Measurements from ENCODE around the gene S100A7.
A peak's percentile ranks its signal among the peaks of the same experiment; 100 is the strongest.
"Not testable (repeated sequence)": the region's sequence is repeated elsewhere in the genome, so short reads cannot be mapped to it uniquely, and the experiment has no call there.

The S100A7 gene

DNA sequence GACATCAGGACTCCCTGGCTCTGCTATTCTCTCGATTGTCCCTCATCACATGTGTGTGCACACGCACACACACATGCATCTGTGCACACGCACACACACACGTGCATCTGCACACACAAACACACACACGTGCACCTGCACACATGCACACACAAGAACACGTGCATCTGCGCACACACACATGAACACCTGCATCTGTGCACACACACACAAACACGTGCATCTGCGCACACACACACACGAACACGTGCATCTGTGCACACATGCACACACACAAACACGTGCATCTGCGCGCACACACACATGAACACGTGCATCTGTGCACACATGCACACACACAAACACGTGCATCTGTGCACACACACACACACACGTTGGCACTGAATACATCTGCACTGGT lies 29.4 kb downstream of the S100A7 start:
- DNase-seq (ENCODE audit: low read depth, low spot score) = no peak

DNA sequence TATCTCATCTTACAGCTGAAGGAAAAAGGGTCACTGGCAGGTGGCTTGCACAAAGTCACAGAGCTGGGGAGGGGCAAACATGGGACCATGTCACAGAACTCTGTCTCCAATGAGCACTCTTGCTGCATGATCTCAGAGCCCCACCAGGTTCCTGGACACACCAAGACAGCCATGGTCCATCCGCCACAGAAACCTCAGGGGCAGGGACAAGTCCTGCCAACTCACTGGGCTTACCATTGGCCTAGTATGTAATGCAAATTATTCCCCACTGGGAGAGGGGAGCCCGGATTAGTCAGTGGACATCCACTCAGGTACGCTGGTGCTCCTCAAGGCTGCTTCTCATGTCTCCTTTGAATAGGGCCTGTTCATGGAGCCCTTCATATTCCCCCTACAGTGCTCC lies 29.9 kb downstream of the S100A7 start:
- no peak for DNase-seq (ENCODE audit: low read depth, low spot score)

DNA sequence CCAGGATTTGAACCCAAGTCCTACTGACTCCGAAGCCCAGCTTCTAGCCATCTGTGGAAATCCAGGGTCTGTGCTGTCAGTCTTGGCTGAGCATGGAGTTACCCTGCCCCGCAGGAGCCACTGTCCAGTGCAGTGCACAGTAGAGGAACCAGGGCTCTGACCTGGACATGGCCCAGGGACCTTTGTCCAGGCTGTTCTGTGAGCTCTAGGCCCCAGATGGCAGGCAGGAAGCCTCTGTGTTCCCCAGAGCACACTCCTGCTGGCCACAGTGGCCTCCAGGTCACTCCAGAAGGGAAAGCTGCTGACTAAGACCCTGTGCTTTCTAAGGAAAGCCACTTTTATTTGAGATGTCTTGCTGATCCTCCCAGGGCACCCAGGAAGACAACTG lies 30.3 kb downstream of the S100A7 start:
- DNase-seq (ENCODE audit: low read depth, low spot score) = no peak

DNA sequence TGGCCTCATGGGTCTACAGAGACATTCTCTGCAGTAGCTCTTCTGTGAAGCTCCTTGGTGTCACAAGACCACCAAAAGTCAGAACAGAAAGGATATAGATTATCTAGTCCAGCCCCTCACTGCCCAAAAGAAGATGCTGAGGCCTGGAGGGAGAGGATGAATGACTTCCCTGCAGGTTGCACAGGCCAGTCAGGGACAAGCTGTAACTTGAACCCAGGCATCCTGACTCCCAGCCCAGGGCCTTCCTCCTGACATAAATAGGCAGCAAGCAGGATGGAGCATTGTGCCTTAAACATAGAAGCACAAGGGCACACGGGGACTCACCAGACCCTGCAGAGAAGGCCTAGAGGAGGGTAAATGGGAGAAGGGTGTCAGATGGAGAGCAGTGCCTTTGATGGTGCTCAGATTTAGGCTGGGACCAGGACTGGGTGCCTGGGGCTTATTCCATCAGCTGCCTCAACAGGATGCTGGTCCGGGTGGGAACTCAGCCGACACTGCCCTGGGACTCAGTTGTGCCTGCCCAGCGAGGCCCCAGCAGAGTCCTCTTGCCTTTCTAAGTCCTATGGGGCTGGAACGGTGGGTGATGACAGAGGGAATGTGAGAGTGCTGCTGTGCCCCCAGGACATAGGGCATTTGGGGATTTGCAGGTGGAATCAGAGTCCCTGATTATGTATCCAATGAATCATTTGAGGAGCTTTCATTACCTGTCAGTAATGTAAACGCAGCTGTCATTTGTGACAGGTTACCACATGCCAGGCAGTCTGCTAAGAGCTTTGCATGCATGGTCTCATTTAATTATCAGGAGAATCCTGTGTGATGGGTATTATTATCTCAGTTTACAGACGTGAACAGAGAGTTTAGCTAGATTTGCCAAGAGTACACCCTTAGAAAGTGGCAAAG lies 30.9 kb downstream of the S100A7 start:
- no peak for DNase-seq (ENCODE audit: low read depth, low spot score)

DNA sequence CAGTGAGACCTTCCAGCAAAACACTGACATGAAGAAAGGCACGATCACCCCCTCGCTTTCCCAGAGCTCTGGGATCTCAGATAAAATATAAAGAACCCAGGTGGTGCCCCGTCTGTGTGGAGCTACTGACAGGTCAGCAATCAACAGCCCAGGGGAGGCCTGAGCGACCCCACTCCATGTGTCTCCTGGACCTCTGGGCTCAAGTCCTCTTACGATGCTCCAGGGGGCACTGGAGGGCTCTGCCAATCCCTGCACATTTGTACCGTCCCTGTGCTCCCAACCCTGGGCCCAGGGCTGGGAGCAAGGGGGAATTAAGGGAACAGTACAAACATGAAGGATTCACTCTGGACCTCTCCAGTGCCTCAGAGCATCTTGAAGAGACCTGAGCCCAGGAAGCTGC lies 31.7 kb downstream of the S100A7 start:
- no peak for DNase-seq (ENCODE audit: low read depth, low spot score)

DNA sequence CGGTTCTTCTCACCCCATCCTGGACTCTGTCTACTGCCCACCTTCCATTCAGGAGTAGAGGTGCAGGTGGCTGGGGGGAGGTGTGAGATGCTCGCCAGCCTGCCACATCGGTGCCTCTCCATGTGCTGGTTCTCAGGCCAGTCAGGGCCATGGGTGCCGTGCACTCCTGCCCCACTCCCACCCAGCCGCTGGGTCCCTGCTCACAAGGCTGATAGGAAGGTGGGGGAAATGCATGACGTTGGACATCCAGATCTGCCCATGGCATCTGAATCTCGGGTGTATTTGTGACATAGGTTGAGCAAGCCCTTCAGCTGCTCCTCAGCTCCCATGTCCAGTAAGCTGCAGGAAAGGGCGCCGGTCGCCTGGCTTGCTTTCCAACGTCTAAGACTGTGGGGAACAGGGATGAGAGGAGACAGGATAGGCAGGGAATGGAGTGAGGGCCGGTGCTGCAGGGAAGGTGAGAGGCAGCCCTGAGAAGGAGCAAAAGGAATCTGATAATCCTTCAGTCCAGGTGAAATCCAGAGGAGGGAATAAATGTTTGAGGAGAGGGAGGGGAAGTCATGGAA lies 32.3 kb downstream of the S100A7 start:
- DNase-seq (ENCODE audit: low read depth, low spot score) = no peak

DNA sequence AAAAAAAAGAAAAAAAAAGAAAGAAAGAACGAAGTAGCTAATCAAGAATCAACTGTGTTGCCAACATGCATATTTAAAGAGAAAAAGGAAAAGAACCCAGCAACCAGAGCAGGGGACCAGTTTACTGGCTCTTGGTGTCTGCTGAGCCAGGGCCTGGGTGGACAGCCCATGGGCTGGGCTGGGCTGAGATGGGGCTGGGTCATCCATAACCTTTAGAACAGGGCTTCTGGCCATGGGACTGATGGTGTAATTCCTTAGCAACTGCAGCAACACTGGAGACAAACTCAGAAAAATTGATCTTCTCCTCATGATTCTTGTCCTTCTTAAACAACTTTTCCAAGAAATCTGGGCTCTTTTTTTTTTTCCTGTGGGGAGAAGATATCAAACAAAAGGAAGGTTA lies 33.6 kb downstream of the S100A7 start:
- no peak for DNase-seq (ENCODE audit: low read depth, low spot score)

DNA sequence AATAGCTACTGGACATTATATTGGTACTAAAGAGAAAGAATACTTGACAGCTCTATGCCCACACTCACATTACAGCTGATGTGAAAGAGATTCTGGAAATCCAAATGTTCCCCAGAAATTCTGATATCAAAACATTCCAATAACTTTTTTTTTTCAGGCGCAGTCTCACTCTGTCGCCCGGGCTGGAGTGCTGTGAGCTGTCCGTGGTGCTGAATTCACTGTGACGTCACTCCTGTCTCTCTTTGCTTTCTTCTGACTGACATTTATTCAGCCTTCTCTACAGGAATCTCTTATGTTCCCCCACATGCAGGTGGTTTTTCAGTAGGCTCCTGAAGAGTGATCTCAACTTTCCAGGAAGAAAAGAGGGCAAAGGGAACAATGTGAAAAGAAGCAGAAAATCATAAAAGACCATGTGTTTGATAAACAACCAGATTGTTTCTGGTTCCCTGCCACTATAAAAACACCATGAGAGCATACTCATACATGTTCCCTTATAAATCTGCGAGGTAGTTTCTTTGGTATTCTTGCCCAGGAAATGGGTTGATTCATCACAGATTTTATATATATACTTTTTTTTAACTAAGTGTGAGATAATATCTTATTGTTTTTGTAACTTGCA lies 37.9 kb downstream of the S100A7 start:
- peak; percentile 27 for DNase-seq (ENCODE audit: low read depth, low spot score)

DNA sequence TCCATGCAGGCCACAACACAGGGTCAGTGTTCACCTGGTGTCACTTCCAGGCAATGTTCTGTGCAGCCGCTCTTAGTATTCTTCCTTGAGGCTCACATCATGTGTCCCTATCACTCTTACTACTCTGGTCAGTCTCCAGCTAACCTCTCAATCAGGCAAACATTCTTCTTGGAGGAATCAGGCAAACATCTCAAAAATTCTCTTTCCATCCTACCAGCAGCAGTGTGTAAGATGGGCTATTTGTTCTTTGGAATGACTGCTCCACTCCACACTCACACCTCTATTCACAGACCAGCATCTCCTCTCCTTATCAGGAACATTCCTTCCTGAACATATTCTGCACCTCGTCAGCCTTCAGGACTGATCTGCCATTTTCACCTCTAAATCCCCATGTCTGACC lies 40.1 kb downstream of the S100A7 start:
- DNase-seq (ENCODE audit: low read depth, low spot score) = no peak

DNA sequence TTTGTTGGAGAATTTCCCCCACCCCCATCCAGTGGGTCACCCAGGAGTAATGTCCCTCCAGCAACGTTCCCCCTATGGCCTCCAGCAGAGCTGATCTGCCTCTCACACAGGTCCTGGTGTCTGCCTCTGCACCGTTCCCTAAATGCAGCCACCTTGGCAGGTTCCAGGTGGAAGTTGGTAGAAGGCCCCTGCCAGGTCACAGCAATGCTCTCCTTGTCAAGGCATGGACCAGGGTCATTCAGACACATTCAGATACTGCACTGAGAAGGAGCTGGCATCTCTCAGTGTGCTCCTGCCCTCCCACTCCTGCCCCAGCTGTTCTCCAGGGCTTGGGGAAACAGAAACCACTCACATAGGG lies 41.0 kb downstream of the S100A7 start:
- not testable (repeated sequence) for DNase-seq (ENCODE audit: low read depth, low spot score)

DNA sequence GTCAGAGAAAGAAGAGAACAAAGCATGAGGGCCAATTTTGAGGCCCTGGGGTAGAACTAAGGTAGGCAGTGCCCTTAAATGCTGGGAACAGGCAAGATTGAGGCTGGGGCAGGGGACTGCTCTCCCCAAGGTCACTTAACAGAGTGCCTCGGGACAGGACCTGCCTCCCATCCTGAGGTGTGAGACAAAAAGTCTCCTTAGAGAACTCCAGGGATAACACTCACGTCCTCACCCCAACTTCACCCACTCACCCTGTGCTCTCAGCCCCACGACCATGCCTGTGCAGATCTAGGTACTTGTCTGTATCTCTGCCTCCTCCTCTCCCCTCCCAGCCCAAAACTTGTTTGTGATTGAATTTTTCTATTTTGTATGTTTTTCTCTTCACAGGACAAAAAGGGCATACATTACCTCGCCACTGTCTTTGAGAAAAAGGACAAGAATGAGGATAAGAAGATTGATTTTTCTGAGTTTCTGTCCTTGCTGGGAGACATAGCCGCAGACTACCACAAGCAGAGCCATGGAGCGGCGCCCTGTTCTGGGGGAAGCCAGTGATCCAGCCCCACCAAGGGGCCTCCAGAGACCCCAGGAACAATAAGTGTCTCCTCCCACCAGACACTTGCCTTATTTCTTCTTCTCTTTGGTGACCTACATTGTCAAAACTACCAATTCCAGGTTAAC lies 41.6 kb downstream of the S100A7 start:
- DNase-seq (ENCODE audit: low read depth, low spot score) = not testable (repeated sequence)

DNA sequence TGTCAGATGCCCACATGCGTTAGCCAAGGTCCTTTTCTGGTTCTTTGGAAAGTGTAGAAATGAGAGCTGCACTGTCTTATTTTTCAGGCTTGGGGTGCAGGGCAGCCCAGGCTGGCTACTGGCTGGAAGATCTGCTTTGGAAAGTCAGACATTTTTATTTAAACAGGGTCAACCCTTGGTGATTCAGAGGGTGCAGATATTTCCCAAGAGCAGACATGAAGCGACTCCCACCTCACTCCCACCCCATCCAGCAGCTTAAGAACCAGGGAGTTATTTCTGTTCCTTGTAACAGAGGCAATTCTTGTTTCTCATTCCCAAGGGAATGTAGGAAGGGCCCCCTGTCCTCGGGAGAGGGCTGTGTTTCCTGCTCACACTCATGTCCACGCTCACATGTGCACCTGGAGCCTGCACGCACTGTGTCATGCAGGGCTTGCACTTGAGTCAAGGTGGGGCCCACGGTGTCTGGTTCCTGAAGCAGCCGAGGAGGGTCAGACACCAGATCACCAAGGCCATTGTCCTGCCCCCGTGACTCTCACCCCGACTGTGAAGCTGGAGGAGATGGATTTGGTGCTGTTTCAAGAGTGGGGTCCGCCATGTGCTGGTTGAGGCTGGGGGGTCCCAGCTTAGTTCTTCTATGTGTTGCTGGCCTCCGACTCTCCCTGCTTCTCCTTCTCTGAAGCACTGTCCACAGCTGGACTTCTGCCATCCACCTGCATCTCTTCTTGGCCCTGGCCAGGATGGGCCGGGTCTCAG lies 43.1 kb downstream of the S100A7 start:
- DNase-seq (ENCODE audit: low read depth, low spot score) = no peak

DNA sequence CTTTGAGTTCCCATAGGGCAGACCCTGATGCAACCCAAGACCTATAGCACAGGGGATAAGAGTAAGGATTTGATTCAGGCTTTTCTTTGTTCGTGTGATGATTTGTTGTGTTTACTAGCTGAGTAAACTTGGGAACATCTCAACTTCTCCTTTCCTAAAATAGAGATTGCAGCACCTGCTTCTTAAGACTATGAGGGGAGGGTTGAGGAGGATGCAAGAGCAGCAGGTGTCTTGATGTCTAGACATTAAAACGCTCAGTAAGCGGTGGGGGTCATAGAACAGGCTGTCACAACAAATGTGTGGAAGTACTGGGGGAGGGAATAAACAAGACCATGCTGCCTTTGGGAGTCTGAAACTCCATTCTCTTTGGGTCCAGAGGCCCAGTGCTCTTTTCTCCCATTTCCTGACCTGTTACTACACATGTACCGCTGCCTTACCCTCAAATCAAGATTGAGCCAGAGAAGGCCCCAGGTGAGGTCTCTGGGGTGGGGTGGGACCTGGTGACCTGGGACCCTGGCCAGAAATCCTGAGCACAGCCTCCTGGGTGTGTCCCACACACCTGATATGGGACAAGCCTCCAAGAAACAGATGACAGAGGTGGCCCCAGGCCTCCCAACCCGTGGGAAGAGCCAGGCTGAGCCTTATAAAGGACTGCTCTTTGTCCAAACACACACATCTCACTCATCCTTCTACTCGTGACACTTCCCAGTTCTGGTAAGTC lies 44.4 kb downstream of the S100A7 start, which contains the start of gene S100A7A:
S100A7A (plus strand) TSS at position 671 of the 721 bp plus-strand sequence. CDS start 1,563 bp downstream, outside the sequence.
- no peak for DNase-seq (ENCODE audit: low read depth, low spot score)

DNA sequence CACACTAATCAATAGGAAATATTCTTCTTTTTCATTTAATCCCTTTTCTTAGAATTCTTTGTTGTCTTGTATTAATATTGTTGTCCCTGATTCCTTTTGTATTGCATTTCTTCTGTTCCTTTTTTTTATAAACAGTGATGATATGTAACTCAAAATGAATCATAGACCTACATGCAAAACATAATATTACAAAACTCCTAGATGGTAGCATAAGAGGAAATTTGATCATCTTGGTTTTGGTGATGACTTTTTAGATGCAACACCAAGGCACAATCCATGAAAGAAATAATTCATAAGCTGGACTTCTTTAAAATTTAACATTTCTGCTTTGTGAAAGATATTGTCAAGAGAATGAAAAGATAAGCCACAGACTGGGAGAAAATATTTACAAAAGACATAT lies 46.5 kb downstream of the S100A7 start:
- not testable (repeated sequence) for DNase-seq (ENCODE audit: low read depth, low spot score)

Data from activated naive CD8-positive, alpha-beta T cell treated with anti-CD3 and anti-CD28 coated beads, Interleukin-2, amount 50 U/mL, for 16 hours (primary cell).